A549 (cell line): ENCODE results near the gene BBX. TPM values are rescaled to one million over a fixed set of nuclear protein-coding genes. Genes with fewer than 3 reads are reported as not detected.
A peak's percentile ranks its signal among the peaks of the same experiment; 100 is the strongest.

Experiments
- ATAC-seq, 2 experiments: fragments of 200-7000 bp in 1 of 2; fragments of >200 bp in 1 of 2; cut with Nextera tagmentation in 1 of 2; cut with Tn5 transposase in 1 of 2; 3 replicates each; pipeline versions ENCODE4 v1.8.0 to v1.9.1; 2018 to 2020; ENCODE audit warnings: mild to moderate bottlenecking in 1 of 2, moderate library complexity in 1 of 2
- CTCF ChIA-PET: fragments of 300-600 bp; sonication (Branson Sonifier 250); formaldehyde crosslinking; extraction: SDS; loops from one replicate; lab custom pipeline; 2021; ENCODE audit warnings: antibody characterized with exemption, inconsistent platforms; lab: Yijun Ruan, JAX
- POLR2A ChIA-PET: fragments of 350-600 bp; formaldehyde crosslinking; extraction: SDS; loops from one replicate; lab custom pipeline; 2021; ENCODE audit warnings: antibody characterized with exemption, inconsistent platforms; lab: Yijun Ruan, JAX
- DNase-seq, 2 experiments: peaks; one replicate each; pipeline versions ENCODE4 v3.0.0 to v3.0.0-alpha.2; 2011 to 2016; ENCODE audit warnings: low read depth in 1 of 2, low spot score in 1 of 2
- FAIRE-seq: peaks from 2 replicates; lab custom pipeline; 2011; peaks lifted over from hg19 to GRCh38; lab: Jason Lieb, UNC
- H3K27ac ChIP-seq, 2 experiments: fragments of >200 bp; sonication (Bioruptor Twin); formaldehyde crosslinking; 3 replicates each; pipeline ENCODE4 v1.5.1; 2016 to 2017
- H3K4me1 ChIP-seq: fragments of >200 bp; sonication (Bioruptor Twin); formaldehyde crosslinking; 3 replicates; pipeline ENCODE4 v1.6.1; 2016
- H3K4me2 ChIP-seq: fragments of >200 bp; sonication (Bioruptor Twin); formaldehyde crosslinking; 3 replicates; pipeline ENCODE4 v1.6.1; 2016
- H3K4me3 ChIP-seq: fragments of >200 bp; sonication (Bioruptor Twin); formaldehyde crosslinking; 3 replicates; pipeline ENCODE4 v1.5.1; 2016
- H3K9me3 ChIP-seq: fragments of >200 bp; sonication (Bioruptor Twin); formaldehyde crosslinking; 3 replicates; pipeline ENCODE4 v1.6.1; 2016
- CBX2 ChIP-seq: fragments of 200-600 bp; sonication (generic); IDR thresholded peaks from 2 replicates; pipeline ENCODE4 v1.6.1; 2016; ENCODE audit warnings: low read depth, mild to moderate bottlenecking, borderline replicate concordance
- CEBPB ChIP-seq, 2 experiments: fragments of >200 bp in 1 of 2; sonication (Bioruptor Twin) in 1 of 2; formaldehyde crosslinking in 1 of 2; IDR thresholded peaks; 2 replicates each; pipeline ENCODE4 v1.6.1; 2012 to 2016
- EHF ChIP-seq: fragments of 250-450 bp; sonication (Bioruptor Pico); IDR thresholded peaks from 2 replicates; pipeline ENCODE4 v1.5.0; 2020; ENCODE audit warnings: mild to moderate bottlenecking
- EHMT2 ChIP-seq: fragments of 200-600 bp; sonication (generic); IDR thresholded peaks from 2 replicates; pipeline ENCODE4 v1.6.1; 2016; ENCODE audit warnings: antibody characterized with exemption, low read depth, mild to moderate bottlenecking, moderate library complexity
- EP300 ChIP-seq, 2 experiments: fragments of >200 bp; sonication (Bioruptor Twin); formaldehyde crosslinking; IDR thresholded peaks; 2 replicates in 1 of 2; 3 replicates in 1 of 2; pipeline ENCODE4 v1.6.1; 2016 to 2017
- ESRRA ChIP-seq: fragments of 150-350 bp; IDR thresholded peaks from 2 replicates; pipeline ENCODE4 v1.6.1; 2014; ENCODE audit warnings: mild to moderate bottlenecking, low read length, borderline replicate concordance
- GATA3 ChIP-seq: IDR thresholded peaks from 2 replicates; pipeline ENCODE4 v1.6.1; 2012; ENCODE audit warnings: borderline replicate concordance
- HDAC2 ChIP-seq: fragments of 200-600 bp; sonication (generic); IDR thresholded peaks from 2 replicates; pipeline ENCODE4 v1.6.1; 2016
- HMGXB4 ChIP-seq: fragments of 250-450 bp; sonication (Bioruptor Pico); IDR thresholded peaks from 2 replicates; pipeline ENCODE4 v1.5.0; 2021; ENCODE audit warnings: mild to moderate bottlenecking, moderate library complexity, borderline replicate concordance
- HOXA7 ChIP-seq: fragments of 250-450 bp; sonication (Bioruptor Pico); IDR thresholded peaks from 2 replicates; pipeline ENCODE4 v1.5.0; 2020; ENCODE audit warnings: mild to moderate bottlenecking, moderate library complexity
- MAZ ChIP-seq: fragments of 150-350 bp; IDR thresholded peaks from 2 replicates; pipeline ENCODE4 v1.6.1; 2014; ENCODE audit warnings: antibody characterized with exemption, low read depth, low read length, borderline replicate concordance
- PHF8 ChIP-seq: fragments of 200-600 bp; sonication (generic); IDR thresholded peaks from 2 replicates; pipeline ENCODE4 v1.6.1; 2016; ENCODE audit warnings: low read depth, mild to moderate bottlenecking, antibody characterized with exemption, moderate library complexity, borderline replicate concordance
- RAD21 ChIP-seq, 2 experiments: fragments of >200 bp in 1 of 2; sonication (Bioruptor Twin) in 1 of 2; formaldehyde crosslinking in 1 of 2; IDR thresholded peaks in 1 of 2; conservative IDR thresholded peaks in 1 of 2; 2 replicates in 1 of 2; 3 replicates in 1 of 2; pipeline ENCODE4 v1.6.1; 2012 to 2018; ENCODE audit warnings: inconsistent platforms in 1 of 2
- RNF2 ChIP-seq: fragments of 200-600 bp; sonication (generic); IDR thresholded peaks from 2 replicates; pipeline ENCODE4 v1.6.1; 2016; ENCODE audit warnings: low read depth, mild to moderate bottlenecking, antibody characterized with exemption, moderate library complexity, borderline replicate concordance
- SMC3 ChIP-seq: fragments of >200 bp; sonication (Bioruptor Twin); formaldehyde crosslinking; IDR thresholded peaks from 3 replicates; pipeline ENCODE4 v1.6.1; 2018; ENCODE audit warnings: inconsistent platforms
- ZC3H11A ChIP-seq: fragments of 450-650 bp; IDR thresholded peaks from 2 replicates; pipeline ENCODE4 v1.6.1; 2014; ENCODE audit warnings: antibody characterized with exemption, mild to moderate bottlenecking
- WGBS: methylation state at CpG from one replicate; pipeline ENCODE4 v1.1.6; 2017; ENCODE audit errors: missing lambda C conversion rate; 5-methylcytosine and 5-hydroxymethylcytosine counted together
- polyA plus RNA-seq, 4 experiments: library from polyadenylated mRNA; depleted of rRNA in 3 of 4; stranded (reverse); fragments of >200 nt; fragmentation: RNase III in 1 of 4; extraction: RNeasy Plus Mini Kit Qiagen cat#74134 plus additional on column Dnase treatment in 1 of 4; gene quantifications; 2 replicates in 3 of 4; 3 replicates in 1 of 4; pipeline ENCODE4 v1.2.3, GENCODE V29; 2011 to 2017
- TF ChIP-seq, protein P1 (sequence below): fragments of >200 bp; sonication (Bioruptor Twin); formaldehyde crosslinking; IDR thresholded peaks from 3 replicates; pipeline ENCODE4 v1.5.1; 2016

The BBX gene
- polyA plus RNA-seq, 2 of the 4 experiments (the other 2 are of a cell fraction) = 16.7 to 62.8 TPM

DNA sequence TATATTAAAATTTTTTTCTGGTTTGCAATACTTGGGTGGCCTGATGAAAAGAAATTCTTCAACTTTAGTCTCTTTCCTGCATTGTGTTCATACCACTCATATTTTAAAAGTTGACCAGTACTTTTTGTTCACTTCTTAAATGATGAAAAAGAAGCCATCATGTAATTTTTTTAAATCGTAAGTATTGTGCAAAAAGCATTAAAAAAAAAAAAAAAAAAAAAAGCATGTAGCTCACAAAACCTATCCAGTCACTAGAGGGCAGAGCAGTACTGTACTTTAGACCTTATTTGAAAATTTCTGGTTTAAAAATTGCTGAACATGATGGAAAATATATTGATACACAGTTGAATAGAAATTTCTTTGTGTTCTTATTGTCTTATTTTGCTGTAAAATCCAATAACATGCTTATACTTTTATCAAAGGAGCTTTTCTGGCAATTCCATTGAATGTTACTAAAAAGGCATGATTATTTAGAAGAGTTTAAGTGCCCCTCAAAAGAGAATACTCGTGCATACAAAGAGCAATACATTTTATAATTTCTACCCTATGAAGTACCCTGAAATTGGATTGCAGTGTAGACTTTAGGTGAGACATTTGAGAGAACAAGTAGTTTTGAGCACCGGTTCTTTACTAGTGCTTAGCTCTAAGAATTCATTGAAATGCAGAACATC is 137.7 kb downstream of the BBX start:
- FAIRE-seq (no peak), DNase-seq (peak in 1 of 2 experiments; percentile 50)
- Histone ChIP-seq H3K9me3 (no peaks in the 10 kb centered on the region), H3K4me2 (no peak overlapping the region)
- TF ChIP-seq CEBPB (IDR thresholded peaks at IDR 0.05) (peak in 1 of 2 experiments; percentile 20; a peak in 1 of 4 replicates), EHF (no peak), PHF8 (no peak), EHMT2 (no peak), RAD21 (conservative IDR thresholded peaks at IDR 0.05 in 1 of 2, IDR thresholded peaks at IDR 0.05 in 1 of 2) (peak; percentile 36 to 46), HMGXB4 (CRISPR knock-in tag) (no peak), HOXA7 (no peak), ESRRA (no peak), MAZ (no peak), SMC3 (peak; percentile 46; the same call in 2 of the 3 replicates), GATA3 (no peak), HDAC2 (no peak), ZC3H11A (no peak)
- TF ChIP-seq, protein P1, sequence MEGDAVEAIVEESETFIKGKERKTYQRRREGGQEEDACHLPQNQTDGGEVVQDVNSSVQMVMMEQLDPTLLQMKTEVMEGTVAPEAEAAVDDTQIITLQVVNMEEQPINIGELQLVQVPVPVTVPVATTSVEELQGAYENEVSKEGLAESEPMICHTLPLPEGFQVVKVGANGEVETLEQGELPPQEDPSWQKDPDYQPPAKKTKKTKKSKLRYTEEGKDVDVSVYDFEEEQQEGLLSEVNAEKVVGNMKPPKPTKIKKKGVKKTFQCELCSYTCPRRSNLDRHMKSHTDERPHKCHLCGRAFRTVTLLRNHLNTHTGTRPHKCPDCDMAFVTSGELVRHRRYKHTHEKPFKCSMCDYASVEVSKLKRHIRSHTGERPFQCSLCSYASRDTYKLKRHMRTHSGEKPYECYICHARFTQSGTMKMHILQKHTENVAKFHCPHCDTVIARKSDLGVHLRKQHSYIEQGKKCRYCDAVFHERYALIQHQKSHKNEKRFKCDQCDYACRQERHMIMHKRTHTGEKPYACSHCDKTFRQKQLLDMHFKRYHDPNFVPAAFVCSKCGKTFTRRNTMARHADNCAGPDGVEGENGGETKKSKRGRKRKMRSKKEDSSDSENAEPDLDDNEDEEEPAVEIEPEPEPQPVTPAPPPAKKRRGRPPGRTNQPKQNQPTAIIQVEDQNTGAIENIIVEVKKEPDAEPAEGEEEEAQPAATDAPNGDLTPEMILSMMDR = peak; percentile 73
- TF ChIP-seq, all 56 proteins: peak for 4
- Histone ChIP-seq H3K4me1 (peaks cover 11% of the 10 kb centered on the region), H3K27ac (no peak overlapping the region), H3K4me3 (no peak overlapping the region)
- WGBS = 71% methylated on average over 3 of the region's 3 CpGs
- ChIA-PET POLR2A (interaction anchor here (0.5 to 0.6 kb wide), 2 partner anchors 19 to 197 kb away, joined by 3 read pairs; no protein-coding TSS in a partner anchor), CTCF (interaction anchor here (0.7 to 6.7 kb wide), 14 partner anchors 10 to 425 kb away, joined by 3 to 48 read pairs (median 4); no protein-coding TSS in a partner anchor)
- no peak for ATAC-seq

- POLR2A ChIA-PET = no interaction called here
- ATAC-seq = no peak
- CTCF ChIA-PET = interaction anchor here (1.2 to 6.7 kb wide), 9 partner anchors 9 to 426 kb away, joined by 3 to 48 read pairs (median 6); no protein-coding TSS in a partner anchor
- H3K9me3 ChIP-seq = no peaks in the 10 kb centered on the region
- TF ChIP-seq RNF2 (no peak), CBX2 (no peak)
- no peak overlapping the region for H3K27ac ChIP-seq
- no peak for FAIRE-seq
- H3K4me1 ChIP-seq = peaks cover 11% of the 10 kb centered on the region
- no peak overlapping the region for H3K4me3 ChIP-seq
- H3K4me2 ChIP-seq = no peak overlapping the region
- DNase-seq = no peak
- 93% methylated on average over 3 of the region's 3 CpGs for WGBS
Observed at GRCh38 chr3:107661447-107662123, 138.8 kb downstream of the BBX start.

GRCh38 chr3:107662124-107662507 is 139.4 kb downstream of the BBX start:
- 92% methylated on average over 4 of the region's 4 CpGs for WGBS
- CTCF ChIA-PET = interaction anchor here (1.2 to 6.7 kb wide), 4 partner anchors 14 to 427 kb away, joined by 4 to 48 read pairs (median 6); no protein-coding TSS in a partner anchor
- peaks cover 11% of the 10 kb centered on the region for H3K4me1 ChIP-seq
- no peak overlapping the region for H3K27ac ChIP-seq
- no peak overlapping the region for H3K4me3 ChIP-seq
- no peak for TF ChIP-seq EP300 (IDR thresholded peaks at IDR 0.05)
- no peak overlapping the region for H3K4me2 ChIP-seq
- POLR2A ChIA-PET = no interaction called here
- ATAC-seq (no peak), DNase-seq (no peak), FAIRE-seq (no peak)
- H3K9me3 ChIP-seq = no peaks in the 10 kb centered on the region
